Activated T-helper 1 cell treated with anti-CD3 and anti-CD28 coated beads, Interleukin-12 subunit alpha, Interleukin-12 subunit beta, Interleukin-2, Interleukin-4 antibody, amounts not matched to agents 30 ng/mL and 10 ng/mL and 1 ng/mL, durations not matched to agents 14 hours and 24 hours and 36 hours (primary cell): ENCODE measurements around the gene TTC39B. TPM values are rescaled to one million over a fixed set of nuclear protein-coding genes. Genes with fewer than 3 reads are reported as not detected.

Experiments
- DNase-seq: peaks from one replicate; pipeline ENCODE4 v3.0.0; 2021; ENCODE audit warnings: low spot score
- H3K27ac Mint-ChIP-seq: one replicate; pipeline ENCODE4 v1.8.0; 2021; ENCODE audit warnings: mild to moderate bottlenecking, mixed read lengths
- H3K27me3 Mint-ChIP-seq: one replicate; pipeline ENCODE4 v1.8.0; 2022; ENCODE audit warnings: mild to moderate bottlenecking, moderate library complexity, mixed read lengths; ENCODE audit not compliant: insufficient read depth
- H3K36me3 Mint-ChIP-seq: one replicate; pipeline ENCODE4 v1.8.0; 2021; ENCODE audit warnings: low read depth, mixed read lengths
- H3K4me1 Mint-ChIP-seq: one replicate; pipeline ENCODE4 v1.8.0; 2021; ENCODE audit warnings: low read depth, mixed read lengths
- H3K4me3 Mint-ChIP-seq: one replicate; pipeline ENCODE4 v1.8.0; 2021; ENCODE audit warnings: mild to moderate bottlenecking, moderate library complexity, mixed read lengths
- H3K9me3 Mint-ChIP-seq: one replicate; pipeline ENCODE4 v1.8.0; 2021; ENCODE audit warnings: mixed read lengths
- intact Hi-C: fragments of 100-400 bp; cut with micrococcal nuclease; formaldehyde crosslinking; loops from one replicate; pipeline ENCODE4 v1.15.1; 2024
- total RNA-seq: library from RNA; stranded (reverse); gene quantifications from 2 replicates; pipeline ENCODE4 v1.2.3, GENCODE V29; 2022

TTC39B gene
- total RNA-seq, 1 donor from 2014 or later, result 23.8 TPM

DNA sequence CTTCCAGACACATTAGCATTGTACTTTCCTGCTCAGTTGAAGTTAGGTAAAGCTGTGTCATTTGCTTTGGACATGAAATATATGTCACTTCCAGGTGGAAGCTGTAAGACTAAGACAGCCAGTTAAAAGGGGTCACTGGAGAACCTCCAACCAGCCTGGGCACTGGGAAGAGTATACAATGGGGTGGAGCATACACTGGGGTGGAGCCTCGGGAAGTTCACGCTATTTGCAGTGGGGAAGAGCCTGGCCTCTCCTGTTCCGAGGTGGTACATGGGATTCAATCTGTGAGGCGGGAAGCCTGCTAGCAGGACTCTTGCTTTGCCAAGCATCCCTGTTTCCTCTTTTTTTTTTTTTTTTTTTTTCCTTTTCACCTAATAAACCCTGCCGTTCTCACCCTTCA, 145.3 kb downstream of the TTC39B start:
- Mint-ChIP-seq H3K27me3 (no peaks in the 10 kb centered on the region), H3K9me3 (no peaks in the 10 kb centered on the region), H3K36me3 (peaks cover 3% of the 10 kb centered on the region), H3K27ac (no peak overlapping the region), H3K4me1 (no peaks in the 10 kb centered on the region), H3K4me3 (no peak overlapping the region)
- intact Hi-C loops, result no loop called here
- DNase-seq, result no peak

- intact Hi-C loops, result no loop called here
- no peak for DNase-seq
- H3K4me1 Mint-ChIP-seq, result no peaks in the 10 kb centered on the region
- H3K4me3 Mint-ChIP-seq, result no peak overlapping the region
- H3K9me3 Mint-ChIP-seq, result no peaks in the 10 kb centered on the region
- no peaks in the 10 kb centered on the region for H3K27me3 Mint-ChIP-seq
- H3K36me3 Mint-ChIP-seq, result no peaks in the 10 kb centered on the region
- H3K27ac Mint-ChIP-seq, result no peak overlapping the region
Observed at GRCh38 chr9:15160673-15161072, 146.3 kb downstream of the TTC39B start.

DNA sequence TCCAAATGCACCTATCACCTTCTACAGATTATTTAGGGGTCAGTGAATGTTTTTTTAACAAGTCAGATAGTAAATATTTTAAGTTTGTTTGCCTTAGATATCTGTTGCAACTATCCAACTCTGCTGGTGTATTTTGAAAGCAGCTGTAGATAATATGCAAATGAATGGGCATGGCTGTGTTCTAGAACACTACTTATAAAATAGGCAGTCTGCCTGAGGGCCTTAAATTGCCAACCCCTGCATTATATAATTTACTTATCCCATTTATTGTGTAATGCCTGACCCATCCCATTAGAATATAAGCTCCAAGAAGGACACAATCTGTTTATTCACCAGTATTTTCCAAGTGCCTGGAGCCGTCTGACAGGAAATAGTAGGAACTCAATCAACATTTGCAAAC, 149.0 kb downstream of the TTC39B start:
- intact Hi-C loops, result no loop called here
- no peaks in the 10 kb centered on the region for H3K4me1 Mint-ChIP-seq
- no peak for DNase-seq
- H3K27me3 Mint-ChIP-seq, result no peaks in the 10 kb centered on the region
- no peak overlapping the region for H3K4me3 Mint-ChIP-seq
- H3K9me3 Mint-ChIP-seq, result no peaks in the 10 kb centered on the region
- no peaks in the 10 kb centered on the region for H3K36me3 Mint-ChIP-seq
- H3K27ac Mint-ChIP-seq, result no peak overlapping the region

- DNase-seq, result no peak
- H3K27me3 Mint-ChIP-seq, result no peaks in the 10 kb centered on the region
- H3K27ac Mint-ChIP-seq, result no peak overlapping the region
- no peaks in the 10 kb centered on the region for H3K36me3 Mint-ChIP-seq
- intact Hi-C loops, result no loop called here
- H3K4me3 Mint-ChIP-seq, result no peak overlapping the region
- H3K4me1 Mint-ChIP-seq, result no peaks in the 10 kb centered on the region
- no peaks in the 10 kb centered on the region for H3K9me3 Mint-ChIP-seq
Observed at GRCh38 chr9:15157381-15157780, 149.6 kb downstream of the TTC39B start.

DNA sequence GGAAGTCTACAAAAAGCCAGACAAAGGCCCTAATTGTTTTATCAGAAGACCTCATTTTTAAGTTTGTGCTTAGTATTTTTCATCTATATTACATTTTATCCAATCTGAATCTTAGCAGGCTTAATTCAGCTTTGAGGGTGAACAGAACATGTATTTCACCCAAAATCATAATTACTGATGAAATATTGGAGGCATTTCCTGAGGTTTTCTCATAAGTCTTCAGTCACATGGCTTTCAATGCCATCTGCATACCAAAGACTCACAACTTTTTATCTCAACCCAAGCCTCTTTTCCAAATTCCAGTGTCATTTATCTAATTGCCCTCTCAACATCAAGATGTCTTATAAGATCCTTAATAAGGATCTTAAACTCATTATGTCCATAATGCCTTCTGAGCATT, 150.8 kb downstream of the TTC39B start:
- no peaks in the 10 kb centered on the region for H3K4me1 Mint-ChIP-seq
- no peak overlapping the region for H3K4me3 Mint-ChIP-seq
- no peak for DNase-seq
- intact Hi-C loops, result no loop called here
- H3K9me3 Mint-ChIP-seq, result no peaks in the 10 kb centered on the region
- no peaks in the 10 kb centered on the region for H3K36me3 Mint-ChIP-seq
- H3K27me3 Mint-ChIP-seq, result no peaks in the 10 kb centered on the region
- H3K27ac Mint-ChIP-seq, result no peak overlapping the region

DNA sequence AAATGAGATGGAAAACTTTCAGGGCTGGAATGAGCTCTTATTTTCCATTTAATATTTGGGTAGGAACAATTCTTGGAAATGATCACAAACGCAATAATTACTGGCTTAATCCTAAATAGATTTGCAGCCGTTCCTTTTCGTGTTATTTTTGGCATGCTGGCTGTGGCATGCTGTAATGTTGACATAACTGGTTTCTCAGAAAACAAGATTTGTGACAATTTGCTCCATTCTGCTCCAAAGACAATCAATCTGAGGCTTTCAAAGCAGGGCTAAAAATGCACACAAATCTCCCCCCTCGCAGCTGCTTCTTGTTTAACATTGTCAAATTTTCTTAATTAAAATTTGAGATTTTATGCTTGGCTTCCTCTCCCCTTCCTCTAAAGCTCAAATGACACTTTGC, 151.2 kb downstream of the TTC39B start:
- H3K27me3 Mint-ChIP-seq, result no peaks in the 10 kb centered on the region
- H3K9me3 Mint-ChIP-seq, result no peaks in the 10 kb centered on the region
- no peak overlapping the region for H3K4me3 Mint-ChIP-seq
- H3K4me1 Mint-ChIP-seq, result no peaks in the 10 kb centered on the region
- DNase-seq, result no peak
- intact Hi-C loops, result no loop called here
- no peaks in the 10 kb centered on the region for H3K36me3 Mint-ChIP-seq
- H3K27ac Mint-ChIP-seq, result no peak overlapping the region

DNA sequence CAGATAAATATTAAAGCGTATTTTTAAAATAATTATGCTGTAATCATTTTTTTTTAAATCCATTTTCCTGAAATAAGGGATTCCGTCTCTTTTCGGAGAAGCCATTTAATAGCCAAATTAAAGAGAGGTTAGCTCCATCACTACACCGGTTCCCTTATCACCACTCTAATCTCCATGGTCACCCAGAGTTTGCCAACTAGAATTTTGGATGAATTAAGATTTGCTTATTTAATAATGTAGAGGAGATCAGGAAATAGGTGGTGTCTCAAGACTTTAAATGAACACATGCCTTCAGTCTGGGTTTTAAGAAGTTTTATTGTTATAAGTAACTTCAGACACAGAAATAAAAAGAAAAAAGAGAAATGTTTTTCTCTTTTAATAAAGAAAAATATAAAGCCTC, 151.7 kb downstream of the TTC39B start:
- Mint-ChIP-seq H3K36me3 (no peaks in the 10 kb centered on the region), H3K27me3 (no peaks in the 10 kb centered on the region), H3K27ac (no peak overlapping the region), H3K9me3 (no peaks in the 10 kb centered on the region), H3K4me1 (no peaks in the 10 kb centered on the region), H3K4me3 (no peak overlapping the region)
- intact Hi-C loops, result no loop called here
- DNase-seq, result no peak

GRCh38 chr9:15154677-15155076, 152.3 kb downstream of the TTC39B start:
- Mint-ChIP-seq H3K27ac (no peak overlapping the region), H3K4me1 (no peaks in the 10 kb centered on the region), H3K27me3 (no peaks in the 10 kb centered on the region), H3K9me3 (no peaks in the 10 kb centered on the region), H3K4me3 (no peak overlapping the region), H3K36me3 (no peaks in the 10 kb centered on the region)
- intact Hi-C loops, result no loop called here
- DNase-seq, result no peak

- Mint-ChIP-seq H3K36me3 (no peaks in the 10 kb centered on the region), H3K9me3 (no peaks in the 10 kb centered on the region), H3K27me3 (no peaks in the 10 kb centered on the region), H3K4me3 (no peak overlapping the region), H3K27ac (no peak overlapping the region), H3K4me1 (no peaks in the 10 kb centered on the region)
- intact Hi-C loops, result no loop called here
- no peak for DNase-seq
Observed at GRCh38 chr9:15153961-15154360, 153.1 kb downstream of the TTC39B start.

GRCh38 chr9:15150939-15151338, 156.1 kb downstream of the TTC39B start:
- no peak overlapping the region for H3K4me3 Mint-ChIP-seq
- no peaks in the 10 kb centered on the region for H3K9me3 Mint-ChIP-seq
- H3K4me1 Mint-ChIP-seq, result no peaks in the 10 kb centered on the region
- peaks cover 2% of the 10 kb centered on the region for H3K27me3 Mint-ChIP-seq
- no peak for DNase-seq
- intact Hi-C loops, result no loop called here
- H3K27ac Mint-ChIP-seq, result no peak overlapping the region
- no peaks in the 10 kb centered on the region for H3K36me3 Mint-ChIP-seq

DNA sequence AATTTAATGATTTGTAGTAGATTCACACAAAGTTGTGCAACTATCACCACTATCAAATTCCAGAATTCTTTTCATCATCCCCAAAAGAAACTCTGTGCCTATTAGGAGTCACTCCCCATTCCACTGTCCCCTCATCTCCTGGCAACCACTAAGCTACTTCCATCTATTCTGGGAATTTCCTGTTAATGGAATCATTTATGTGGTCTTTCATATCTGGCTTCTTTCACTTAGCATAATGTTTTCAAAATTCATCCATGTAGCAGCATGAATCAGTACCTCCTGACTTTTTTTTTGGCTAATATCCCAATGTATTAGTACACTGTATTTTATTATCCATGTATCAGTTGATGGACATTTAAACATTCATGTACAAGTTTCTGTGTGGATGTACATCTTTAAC, 157.6 kb downstream of the TTC39B start:
- H3K9me3 Mint-ChIP-seq, result no peaks in the 10 kb centered on the region
- intact Hi-C loops, result no loop called here
- peak overlapping the region; percentile 15 for H3K27ac Mint-ChIP-seq
- DNase-seq, result no peak
- H3K4me3 Mint-ChIP-seq, result no peak overlapping the region
- no peaks in the 10 kb centered on the region for H3K4me1 Mint-ChIP-seq
- H3K36me3 Mint-ChIP-seq, result no peaks in the 10 kb centered on the region
- peaks cover 4% of the 10 kb centered on the region for H3K27me3 Mint-ChIP-seq

- no peak overlapping the region for H3K4me3 Mint-ChIP-seq
- intact Hi-C loops, result no loop called here
- H3K36me3 Mint-ChIP-seq, result no peaks in the 10 kb centered on the region
- peaks cover 10% of the 10 kb centered on the region for H3K4me1 Mint-ChIP-seq
- no peaks in the 10 kb centered on the region for H3K9me3 Mint-ChIP-seq
- no peak overlapping the region for H3K27ac Mint-ChIP-seq
- DNase-seq, result no peak
- H3K27me3 Mint-ChIP-seq, result peaks cover 4% of the 10 kb centered on the region
Observed at GRCh38 chr9:15146268-15146700, 160.7 kb downstream of the TTC39B start.

GRCh38 chr9:15144622-15145061, 162.4 kb downstream of the TTC39B start:
- Mint-ChIP-seq H3K27ac (no peak overlapping the region), H3K4me3 (no peak overlapping the region), H3K36me3 (no peaks in the 10 kb centered on the region), H3K27me3 (peaks cover 6% of the 10 kb centered on the region), H3K4me1 (peaks cover 10% of the 10 kb centered on the region), H3K9me3 (no peaks in the 10 kb centered on the region)
- intact Hi-C loops, result loop anchor here (2.0 kb wide), 1 partner anchor 26 kb away; no protein-coding TSS in a partner anchor
- no peak for DNase-seq

DNA sequence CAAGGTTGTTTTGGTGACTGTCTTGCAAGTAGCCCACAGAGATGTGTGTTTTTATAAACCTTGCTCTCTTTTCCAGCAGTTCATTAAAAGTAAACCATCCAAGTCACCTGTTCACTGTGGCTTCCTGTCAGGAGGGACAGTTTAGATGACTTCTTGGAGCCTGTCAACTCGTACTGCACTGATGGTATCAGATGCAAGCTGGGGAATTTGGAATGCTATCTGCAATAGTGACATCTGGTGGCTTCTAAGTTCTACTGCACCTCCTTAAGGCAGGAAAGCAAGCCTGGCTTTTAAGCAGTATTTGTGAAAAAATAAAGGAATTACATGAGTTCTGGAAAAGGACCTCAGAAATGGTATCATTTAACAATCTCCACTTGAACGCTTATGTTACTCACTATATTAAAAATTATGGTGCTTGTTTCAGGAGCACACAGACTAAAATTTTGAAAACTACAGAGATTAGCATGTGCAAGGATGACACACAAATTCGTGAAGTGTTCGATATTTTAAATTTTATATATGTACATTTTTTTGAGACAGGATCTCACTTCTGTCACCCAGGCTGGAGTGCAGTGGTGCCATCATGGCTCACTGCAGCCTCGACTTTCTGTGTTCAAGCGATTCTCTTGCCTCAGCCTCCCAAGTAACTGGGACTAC, 164.0 kb downstream of the TTC39B start:
- Mint-ChIP-seq H3K27ac (no peak overlapping the region), H3K9me3 (no peaks in the 10 kb centered on the region), H3K4me3 (no peak overlapping the region), H3K4me1 (peaks cover 10% of the 10 kb centered on the region), H3K27me3 (peaks cover 6% of the 10 kb centered on the region), H3K36me3 (no peaks in the 10 kb centered on the region)
- intact Hi-C loops, result loop anchor here (2.0 kb wide), 1 partner anchor 38 kb away; no protein-coding TSS in a partner anchor
- DNase-seq, result peak; percentile 5
